ENCODE results near the gene MCF2L.

MCF2L gene

DNA sequence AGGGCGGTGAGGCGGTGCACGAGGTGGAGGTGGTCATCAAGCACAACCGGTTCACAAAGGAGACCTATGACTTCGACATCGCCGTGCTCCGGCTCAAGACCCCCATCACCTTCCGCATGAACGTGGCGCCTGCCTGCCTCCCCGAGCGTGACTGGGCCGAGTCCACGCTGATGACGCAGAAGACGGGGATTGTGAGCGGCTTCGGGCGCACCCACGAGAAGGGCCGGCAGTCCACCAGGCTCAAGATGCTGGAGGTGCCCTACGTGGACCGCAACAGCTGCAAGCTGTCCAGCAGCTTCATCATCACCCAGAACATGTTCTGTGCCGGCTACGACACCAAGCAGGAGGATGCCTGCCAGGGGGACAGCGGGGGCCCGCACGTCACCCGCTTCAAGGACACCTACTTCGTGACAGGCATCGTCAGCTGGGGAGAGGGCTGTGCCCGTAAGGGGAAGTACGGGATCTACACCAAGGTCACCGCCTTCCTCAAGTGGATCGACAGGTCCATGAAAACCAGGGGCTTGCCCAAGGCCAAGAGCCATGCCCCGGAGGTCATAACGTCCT lies 180.0 kb downstream of the MCF2L start:
- DNase-seq (ENCODE audit: low spot score): no peak
